NCI-H1105 treated with DMSO at 0.1 percent for 48 hours (cell line): ENCODE results near the gene ADGRG6.

Experiments used
- DNase-seq: peaks from one replicate; lab custom pipeline; 2025; lab: John Stamatoyannopoulos, UW

The ADGRG6 gene

DNA sequence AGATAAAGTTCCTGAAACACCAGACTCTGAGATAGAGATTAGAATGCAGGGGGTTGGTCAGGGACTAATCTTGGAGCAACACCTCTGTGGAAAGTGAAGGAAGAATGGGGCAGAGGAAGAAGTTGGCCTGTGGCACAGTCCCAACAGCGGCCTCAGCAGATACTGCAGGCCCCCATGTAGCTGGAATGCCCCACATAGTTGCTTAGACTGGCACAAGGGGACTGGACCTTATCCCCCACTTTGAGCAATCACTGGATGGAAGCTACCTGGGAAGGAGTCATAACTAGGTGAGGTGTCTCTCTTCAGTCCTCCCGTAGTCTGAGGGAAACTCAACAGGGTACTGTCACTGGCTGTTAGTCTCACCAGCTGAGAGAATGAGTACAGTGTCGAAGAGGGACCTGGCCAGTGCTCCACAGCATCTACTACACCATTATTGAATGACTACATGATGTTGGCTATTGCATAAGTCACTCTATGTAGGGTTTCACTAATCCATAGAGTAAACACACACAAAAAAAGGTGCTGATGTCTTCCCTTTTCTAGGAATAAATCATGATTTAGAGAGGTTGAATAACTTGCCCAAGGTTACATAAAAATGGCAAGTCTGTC, 47.5 kb downstream of the ADGRG6 start:
- no peak for DNase-seq

DNA sequence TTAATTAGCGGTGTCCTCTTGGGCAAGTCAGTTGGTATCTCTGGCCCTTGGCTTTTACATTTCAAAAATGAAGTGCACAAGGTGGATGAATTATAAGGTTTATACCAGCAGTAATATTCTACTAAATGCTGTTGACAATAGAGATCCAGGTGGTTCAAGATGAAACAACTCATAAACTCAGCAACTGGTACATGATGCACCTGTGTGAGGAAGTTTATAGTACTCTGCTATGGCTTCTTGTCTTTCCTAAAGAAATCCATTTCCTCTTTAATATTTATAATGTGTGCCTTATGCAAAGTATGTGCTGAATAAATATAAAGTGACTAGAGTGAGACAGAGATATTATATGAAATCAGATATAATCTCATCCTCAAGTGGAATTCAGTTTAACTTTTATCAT, 48.5 kb downstream of the ADGRG6 start:
- DNase-seq, result no peak

DNA sequence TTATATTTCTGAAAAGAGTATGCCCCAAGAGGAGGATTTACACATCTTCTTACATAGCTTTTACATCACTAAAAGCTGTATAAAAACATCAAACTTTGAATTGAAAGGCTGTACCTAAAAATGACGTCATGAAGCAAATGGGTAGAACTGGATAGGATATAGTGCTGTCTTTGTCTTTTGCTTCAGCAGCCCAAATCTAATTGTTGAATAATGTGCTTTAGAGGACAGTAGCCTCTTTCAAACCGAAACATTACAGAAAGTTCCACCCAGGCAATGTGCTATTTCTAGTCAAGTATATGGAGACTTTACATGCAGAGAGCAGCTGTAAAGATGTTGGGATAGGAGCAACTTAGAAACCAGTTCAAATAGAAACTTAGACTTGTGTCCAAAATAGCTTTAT, 51.9 kb downstream of the ADGRG6 start:
- no peak for DNase-seq

DNA sequence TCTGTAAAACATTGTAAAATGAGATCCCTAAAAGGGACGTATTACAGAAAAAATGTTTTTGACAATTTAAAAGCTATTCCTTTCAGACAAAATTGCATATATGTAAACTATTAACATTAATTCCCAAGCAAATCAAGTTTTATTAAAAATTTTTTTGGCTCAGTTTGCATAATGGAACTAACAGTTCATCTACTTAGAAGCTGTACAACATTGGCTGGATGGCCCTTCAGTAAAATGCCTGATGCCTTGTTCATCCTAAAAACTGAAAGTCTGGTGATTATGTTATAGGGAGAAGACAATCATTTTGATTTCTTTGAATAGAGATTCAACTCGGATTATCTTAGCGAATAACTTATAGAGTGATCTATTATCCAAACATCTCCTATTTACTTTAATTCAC, 52.8 kb downstream of the ADGRG6 start:
- DNase-seq, result no peak

DNA sequence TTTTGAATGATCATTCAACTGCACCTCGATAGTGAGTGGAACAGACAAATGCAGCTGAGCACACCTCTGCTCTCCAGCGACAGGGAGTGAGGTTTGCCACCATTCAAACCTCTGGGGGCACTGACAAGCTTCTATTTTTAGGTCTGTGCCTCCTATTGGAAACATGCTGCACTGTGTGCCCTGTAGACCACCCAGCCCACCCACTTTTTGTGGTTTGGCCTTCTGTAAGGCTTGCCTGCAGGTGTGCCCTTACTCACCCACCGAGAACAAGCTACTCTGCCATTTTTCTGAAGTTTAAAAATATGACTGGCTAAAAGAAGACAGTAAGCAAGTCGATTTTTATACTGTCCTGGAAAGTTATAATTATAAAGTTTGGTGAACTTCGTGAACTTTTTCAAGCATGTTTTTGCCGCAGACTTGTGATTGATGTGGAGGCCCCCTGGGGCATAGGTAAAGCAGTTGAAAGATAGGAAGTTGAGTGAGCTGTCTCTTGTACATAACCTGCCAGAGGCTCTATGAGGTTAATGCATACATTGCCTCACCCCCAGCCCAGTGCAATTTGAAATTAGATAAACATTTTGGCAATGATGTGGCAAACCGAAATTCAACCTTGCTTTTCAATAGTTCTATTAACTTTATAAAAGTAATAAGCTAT, 53.8 kb downstream of the ADGRG6 start:
- DNase-seq, result no peak

DNA sequence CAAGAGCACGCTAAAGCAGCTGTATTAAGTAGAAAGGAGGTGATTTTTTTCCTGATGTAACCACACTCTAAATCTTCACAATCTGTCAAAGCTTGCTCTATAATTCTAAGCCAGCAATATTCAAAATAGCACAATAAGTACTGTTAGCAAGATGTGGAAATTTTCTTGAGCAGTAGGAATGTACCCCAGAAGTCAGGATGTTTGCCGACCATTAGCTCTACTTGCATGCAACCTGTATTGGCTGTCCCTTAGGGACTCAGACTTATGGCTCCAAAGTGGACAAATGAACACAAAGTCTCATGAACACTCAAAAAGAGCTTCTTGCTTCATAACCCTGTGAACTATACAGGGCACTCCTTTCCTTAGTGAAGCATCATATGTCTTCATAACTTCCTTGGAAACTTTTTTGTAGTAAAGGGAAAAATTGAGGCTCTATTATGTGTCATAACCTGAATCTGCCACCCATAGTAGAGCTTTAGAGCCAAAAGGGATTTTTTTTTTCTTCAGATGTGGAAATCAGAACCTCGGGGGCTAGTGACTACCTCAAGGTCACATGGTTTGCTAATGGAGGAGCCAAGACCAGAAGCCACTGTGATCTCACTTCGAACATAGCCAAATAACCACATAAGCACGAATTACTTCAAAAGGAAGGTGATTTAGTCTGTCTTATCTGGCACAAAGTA, 54.5 kb downstream of the ADGRG6 start:
- no peak for DNase-seq

DNA sequence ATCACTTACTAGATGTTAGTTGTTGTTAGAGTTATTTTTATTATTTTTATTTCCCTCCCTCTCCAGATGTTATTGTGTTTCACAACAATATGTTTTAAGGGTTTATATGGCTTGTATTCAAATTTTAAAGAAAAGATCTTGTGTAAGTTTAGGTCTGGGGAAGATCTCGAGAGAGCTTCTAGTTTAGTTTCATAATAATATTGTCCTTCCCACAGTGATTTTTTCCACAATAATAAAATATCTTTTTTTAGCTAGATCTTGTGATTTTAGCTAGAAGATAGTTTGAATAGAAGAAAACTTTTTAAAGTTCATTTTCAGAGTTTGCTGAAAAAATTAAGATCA, 55.0 kb downstream of the ADGRG6 start:
- DNase-seq, result no peak

DNA sequence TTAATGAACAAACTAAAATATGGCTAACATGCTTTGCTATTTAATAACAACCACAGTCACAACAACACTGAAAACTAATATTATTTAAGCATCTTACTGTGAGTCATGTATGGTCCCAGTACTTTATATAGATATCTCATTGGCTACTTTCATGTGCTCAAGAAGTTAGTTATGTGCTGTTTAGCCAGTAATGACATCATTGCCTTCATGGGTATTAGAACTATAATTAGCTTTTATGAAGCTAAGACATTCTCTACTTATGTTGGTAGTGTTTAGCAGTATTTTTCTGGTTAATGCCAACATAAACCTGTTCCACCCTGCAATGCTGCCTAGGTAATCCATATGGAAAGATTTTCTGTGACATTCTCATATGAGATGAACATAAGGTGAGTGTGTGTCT, 56.1 kb downstream of the ADGRG6 start:
- no peak for DNase-seq

DNA sequence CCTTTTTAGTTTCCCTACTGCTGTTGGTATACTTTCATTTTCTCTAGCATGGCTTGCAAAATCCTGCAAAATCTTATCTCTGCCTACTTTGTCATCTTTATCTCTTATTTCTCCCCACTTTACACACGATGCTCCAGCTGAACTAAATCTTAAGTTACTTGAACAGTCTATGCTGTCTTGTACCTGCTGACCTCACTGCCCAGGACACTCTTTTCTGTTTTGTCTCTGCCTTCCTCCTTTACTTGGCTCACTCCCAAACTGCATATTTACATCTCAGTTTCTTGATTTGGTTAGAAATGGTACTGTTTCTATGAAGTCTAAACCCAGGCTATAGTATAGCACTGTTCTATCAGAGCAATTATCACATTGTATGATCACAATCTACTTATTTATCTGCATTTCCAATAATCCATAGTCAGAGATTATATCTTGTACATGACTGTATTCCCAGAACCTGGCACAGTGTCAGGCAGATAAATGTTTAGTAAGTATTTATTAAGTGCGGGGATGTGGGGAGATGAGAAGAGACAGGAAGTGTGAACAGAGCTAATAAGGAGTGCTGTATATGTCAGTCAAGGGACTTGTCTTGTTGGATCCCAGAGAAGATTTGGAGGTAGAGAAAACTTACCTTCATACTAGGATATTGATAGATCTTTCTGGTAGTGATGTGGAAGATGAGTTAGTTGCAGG, 57.6 kb downstream of the ADGRG6 start:
- no peak for DNase-seq

DNA sequence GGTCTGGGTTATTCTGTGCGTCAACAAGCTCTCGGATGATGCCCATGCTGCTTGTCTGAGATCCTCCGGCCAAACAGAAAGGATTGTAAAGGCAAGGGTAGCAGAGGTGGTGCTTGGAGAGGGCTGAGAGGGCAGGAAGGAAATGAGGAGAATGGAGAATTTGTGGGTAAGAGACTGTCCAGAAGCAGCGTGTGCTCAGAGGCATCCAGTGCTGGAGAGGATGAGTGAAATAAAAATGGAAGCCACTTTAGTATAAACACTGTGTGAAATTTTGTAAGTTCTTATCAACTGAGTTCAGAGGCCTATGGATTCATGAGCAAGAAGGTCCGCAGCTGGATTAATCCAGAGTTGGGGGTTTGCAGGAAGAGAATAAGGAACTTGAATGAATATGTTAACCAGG, 59.5 kb downstream of the ADGRG6 start:
- no peak for DNase-seq

DNA sequence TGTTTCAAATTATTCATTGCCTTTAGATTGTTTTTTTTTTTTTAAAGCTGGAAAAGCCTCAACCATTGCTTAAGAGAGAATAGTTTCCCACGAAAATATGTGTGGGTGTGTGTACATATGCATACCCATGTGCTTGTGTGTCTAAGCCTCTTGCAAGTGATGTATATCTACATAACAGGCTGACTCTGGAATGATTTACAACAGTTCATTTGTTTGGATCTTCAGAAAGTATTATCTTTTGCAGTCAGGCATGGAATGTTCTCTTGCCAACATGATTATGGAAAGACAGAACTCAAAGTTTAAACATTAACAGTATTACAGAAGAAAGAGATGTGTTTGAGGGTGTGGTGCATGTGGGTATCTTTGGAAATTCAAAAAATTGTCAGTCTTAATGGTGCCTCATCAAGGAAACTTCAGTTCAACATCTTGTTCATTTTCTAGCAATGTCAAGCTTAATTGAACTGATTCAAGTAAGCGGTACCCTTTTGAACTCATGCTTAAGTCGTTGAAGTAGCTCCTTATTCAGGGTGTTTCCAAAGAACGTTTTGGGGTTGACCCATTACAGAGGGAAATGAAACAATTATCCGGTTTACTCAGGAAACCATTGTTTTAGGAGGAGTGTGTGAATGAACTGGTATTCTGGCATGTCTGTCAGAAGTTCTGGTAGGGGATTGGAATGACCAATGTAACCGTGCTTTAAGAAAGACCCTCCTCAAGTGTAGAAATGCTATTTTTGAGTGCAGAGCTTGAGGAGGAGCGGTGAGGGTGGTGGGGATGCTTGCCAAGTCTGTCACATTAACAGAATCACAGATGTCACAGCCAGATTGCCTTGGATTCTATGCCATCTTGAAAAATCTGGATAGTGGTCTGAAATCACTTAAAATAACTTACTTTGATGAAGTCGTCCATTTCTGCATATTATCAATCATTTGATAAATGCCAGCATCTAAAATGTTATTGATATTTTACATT, 60.3 kb downstream of the ADGRG6 start:
- no peak for DNase-seq

DNA sequence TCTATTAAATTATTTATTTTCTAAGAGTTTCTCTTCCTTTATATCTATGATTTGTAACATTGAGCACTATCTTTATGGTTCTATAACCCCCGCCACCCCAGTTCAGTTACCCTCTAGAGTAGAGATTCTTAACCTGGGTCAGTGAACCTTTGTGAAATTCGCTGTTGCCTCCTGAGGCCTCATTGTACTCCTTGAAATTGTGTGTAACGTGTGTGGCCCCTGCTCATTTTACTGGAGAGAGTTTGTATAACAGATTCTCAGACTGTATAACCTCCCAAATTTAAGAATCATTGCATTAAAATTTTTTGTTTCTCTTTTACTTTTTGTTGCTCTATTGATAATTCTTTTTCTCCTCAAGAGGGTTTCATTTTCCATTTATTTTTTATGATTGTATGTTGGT, 65.3 kb downstream of the ADGRG6 start:
- DNase-seq, result no peak

DNA sequence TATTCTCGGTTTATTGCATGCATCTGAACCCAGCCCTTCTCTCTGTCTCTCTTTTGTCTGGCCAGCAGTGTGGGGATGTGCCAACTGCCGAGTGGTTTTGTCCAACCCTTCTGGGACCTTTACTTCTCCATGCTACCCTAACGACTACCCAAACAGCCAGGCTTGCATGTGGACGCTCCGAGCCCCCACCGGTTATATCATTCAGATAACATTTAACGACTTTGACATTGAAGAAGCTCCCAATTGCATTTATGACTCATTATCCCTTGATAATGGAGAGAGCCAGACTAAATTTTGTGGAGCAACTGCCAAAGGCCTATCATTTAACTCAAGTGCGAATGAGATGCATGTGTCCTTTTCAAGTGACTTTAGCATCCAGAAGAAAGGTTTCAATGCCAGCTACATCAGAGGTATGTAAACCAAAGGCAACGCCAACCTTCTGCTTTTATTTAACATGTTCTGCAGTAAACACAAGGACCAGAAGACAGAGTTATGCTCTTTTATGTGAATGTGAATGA, 65.8 kb downstream of the ADGRG6 start:
- DNase-seq, result peak; percentile 24

DNA sequence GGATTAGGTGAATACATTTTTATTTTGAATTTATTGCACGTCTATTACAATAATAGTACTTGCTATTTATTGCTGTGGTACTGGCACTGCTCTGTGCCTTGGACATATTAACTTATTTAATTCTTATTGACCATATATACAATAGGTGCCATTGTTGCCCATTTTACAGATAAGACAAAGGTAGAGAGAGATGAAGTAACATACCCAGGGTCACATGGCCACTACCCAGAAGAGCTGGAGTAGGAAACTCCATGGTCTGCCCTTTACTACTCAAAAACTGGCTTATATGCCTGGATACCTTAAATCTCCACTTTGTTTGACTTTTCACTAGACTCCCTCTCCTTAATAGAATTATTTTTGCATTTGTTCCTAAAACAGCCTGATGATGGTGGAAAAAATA, 67.5 kb downstream of the ADGRG6 start:
- no peak for DNase-seq

DNA sequence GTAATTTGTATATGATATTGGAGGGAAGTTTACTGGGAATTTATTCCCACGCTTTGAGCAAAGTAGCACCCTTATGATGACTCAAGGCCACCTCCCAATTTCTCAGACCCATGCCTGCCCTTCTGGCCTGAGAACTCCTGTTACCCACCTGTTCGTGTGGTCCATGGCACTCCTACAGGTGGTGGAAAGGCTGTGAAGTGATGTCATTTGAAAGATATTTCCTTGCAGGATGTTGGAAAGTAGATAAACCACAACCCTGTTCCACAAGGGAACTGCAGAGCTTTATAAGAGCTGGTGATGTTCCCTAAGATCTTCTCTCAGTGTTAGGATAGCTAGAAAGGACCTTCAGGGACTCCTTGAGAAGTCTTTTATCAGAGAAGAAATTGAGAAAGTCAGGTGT, 70.5 kb downstream of the ADGRG6 start:
- no peak for DNase-seq

DNA sequence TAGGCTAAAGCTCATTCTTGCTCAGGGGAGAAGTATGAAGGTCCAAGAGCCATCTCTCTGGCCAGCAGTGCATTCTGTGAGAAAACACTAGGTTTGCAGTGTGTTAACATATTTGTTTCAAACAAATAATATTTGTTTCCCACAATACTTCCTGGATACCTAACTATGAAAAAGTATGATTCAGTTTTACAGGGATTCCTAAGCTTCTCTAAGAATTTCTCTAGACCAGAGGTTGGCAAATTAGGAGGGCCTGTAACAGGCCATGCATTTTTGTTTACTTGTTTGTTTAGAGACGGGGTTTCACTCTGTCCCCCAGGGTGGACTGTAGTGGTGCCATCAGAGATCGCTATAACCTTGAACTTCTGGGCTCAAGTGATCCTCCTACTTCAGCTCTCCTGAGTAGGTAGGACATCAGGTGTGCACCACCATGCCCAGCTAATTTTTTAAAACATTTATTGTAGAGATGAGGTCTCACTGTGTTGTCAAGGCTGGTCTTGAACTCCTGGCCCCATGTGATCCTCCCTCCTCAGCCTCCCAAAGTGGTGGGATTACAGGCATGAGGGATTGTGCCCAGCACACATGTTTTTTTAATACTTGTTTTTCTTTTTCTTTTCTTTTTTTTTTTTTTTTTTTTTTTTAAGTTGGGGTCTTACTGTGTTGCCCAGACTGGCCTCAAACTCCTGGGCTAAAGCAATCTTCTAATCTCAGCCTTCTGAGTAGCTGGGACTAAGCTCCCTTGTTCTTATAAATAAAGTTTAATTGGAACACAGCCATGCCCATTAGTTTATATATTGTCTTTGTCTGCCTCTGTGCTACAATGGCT, 71.7 kb downstream of the ADGRG6 start:
- no peak for DNase-seq

DNA sequence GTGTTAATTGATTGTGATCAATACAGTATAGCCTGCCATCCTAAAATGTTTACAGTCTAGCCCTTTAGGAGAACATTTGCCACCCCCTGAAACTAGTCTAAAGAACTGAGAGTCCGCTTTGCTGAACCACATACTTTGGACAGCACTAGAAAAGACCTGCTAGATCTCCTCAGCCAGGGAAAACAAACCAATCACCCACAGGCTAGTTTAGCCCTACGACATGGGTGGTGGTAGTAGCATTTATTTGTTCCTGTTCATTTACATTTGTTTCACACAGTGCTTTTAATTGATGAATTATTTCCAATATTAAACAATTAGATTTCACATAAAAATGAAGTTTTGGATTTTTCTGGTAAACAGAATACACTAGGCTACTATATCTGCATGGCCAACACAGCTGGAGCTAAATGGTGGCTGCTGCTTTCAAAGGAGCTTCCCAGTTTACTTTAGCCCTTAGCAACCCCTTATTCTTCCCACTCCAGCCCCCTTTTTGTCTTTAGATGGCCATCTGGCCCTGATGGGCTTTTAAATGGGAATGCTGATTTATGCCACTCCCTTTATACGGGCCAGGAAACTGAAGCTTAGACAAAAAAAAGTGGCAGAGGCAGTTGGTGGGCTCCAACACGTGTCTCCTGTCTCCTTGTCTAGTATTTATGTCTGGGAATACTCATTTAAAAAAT, 72.4 kb downstream of the ADGRG6 start:
- no peak for DNase-seq

DNA sequence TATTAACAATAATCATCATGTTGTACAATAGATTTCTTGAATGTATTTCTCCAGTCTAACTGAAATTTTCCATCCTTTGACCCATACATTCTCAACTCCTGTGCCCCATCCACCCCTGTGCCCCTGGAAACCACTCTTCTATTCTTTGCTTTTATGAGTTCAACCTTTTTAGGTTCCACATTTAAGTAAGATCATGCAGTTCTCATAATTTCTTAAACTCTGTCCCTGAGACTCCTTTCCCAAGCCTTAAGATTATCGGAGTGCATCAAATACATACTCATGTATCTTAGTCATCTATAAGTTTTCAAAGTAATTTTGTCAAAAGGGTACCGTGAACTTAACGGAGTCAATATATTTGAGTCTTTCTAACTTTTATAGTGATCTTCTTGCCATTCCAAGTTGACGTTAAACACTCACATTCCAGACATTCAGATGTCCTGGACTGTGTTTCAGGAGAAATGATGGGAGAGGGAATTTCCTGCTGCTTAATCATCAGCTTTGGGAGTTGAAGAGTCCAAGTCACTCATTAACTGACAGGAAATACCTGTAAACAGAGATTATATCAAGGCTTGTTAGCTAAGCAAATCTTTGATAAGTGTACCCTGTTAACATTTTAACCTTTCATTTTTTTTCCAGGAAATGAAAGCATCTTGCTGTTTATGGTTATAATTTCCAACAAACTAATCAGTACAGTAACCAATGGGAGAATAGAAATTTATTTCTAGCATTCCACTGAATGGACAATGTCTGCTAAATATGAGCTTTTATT, 73.3 kb downstream of the ADGRG6 start:
- DNase-seq, result no peak

DNA sequence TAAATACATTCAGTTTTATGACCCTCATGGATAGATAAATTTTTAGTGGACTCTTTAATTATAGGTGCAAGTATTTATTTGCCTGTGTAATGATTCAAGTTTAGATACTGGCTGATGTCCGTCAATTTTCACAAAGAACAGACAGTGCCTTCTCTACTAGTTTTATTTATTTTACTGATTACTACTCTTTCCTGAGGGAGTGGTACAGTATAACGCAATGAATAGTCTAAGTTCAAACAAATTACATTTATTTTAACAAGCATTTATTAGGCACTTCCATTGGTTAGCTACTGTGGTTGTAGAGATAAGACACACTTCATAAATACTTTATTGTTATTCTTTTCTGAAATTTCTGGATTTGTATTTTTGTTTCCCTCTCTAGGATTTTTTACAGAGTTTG, 74.3 kb downstream of the ADGRG6 start:
- DNase-seq, result no peak
